HCT116 (cell line): ENCODE measurements around the gene NTNG2. TPM values are rescaled to one million over a fixed set of nuclear protein-coding genes. Genes with fewer than 3 reads are reported as not detected.

Source experiments
- ATAC-seq: fragments of 200-7000 bp; cut with Tn5 transposase; 2 replicates; pipeline ENCODE4 v1.9.1; 2020; ENCODE audit warnings: mild to moderate bottlenecking, moderate library complexity
- BruUV-seq: library from RNA; stranded (reverse); fragments of 400-500 nt; replicated peaks from 2 replicates; lab custom pipeline; 2021; lab: Mats Ljungman, UMichigan
- CTCF ChIA-PET: fragments of 300-600 bp; sonication (Branson Sonifier 250); formaldehyde crosslinking; loops from one replicate; lab custom pipeline; 2021; ENCODE audit warnings: antibody characterized with exemption; lab: Charles Lee
- POLR2A ChIA-PET: fragments of 300-600, 350-600 bp; sonication (Branson Sonifier 250); formaldehyde crosslinking; loops from one replicate; lab custom pipeline; 2021; ENCODE audit warnings: antibody characterized with exemption; lab: Charles Lee
- RAD21 ChIA-PET, 2 experiments: fragments of 300-600 bp; sonication (Branson Sonifier 250); formaldehyde crosslinking; loops; one replicate each; lab custom pipeline; 2023; ENCODE audit warnings: low total read pairs in 2 of 2; ENCODE audit not compliant: uncharacterized antibody in 2 of 2, unreplicated experiment in 2 of 2, low non-redundant PET in 1 of 2; lab: Charles Lee
- DNase-seq: peaks from one replicate; pipeline ENCODE4 v3.0.0-alpha.2; 2010; ENCODE audit warnings: low read depth, low spot score
- H2AFZ ChIP-seq: fragments of 200-600 bp; shearing (Covaris generic), sonication (generic); 2 replicates; pipeline ENCODE4 v1.6.1; 2017; ENCODE audit warnings: low read depth, mixed run types, mixed read lengths, antibody characterized with exemption, low read length; ENCODE audit not compliant: poor library complexity, severe bottlenecking
- H3K27ac ChIP-seq: 2 replicates; pipeline ENCODE4 v1.5.1; 2012; ENCODE audit warnings: low read depth, low read length
- H3K27me3 ChIP-seq: fragments of 200-600 bp; sonication (generic); 2 replicates; pipeline ENCODE4 v1.6.1; 2016; ENCODE audit warnings: mixed run types, low read length, mixed read lengths; ENCODE audit not compliant: insufficient read depth
- H3K36me3 ChIP-seq, 2 experiments: fragments of 200-500 bp in 1 of 2; fragments of 200-600 bp in 1 of 2; sonication (Bioruptor generic) in 1 of 2; sonication (generic) in 1 of 2; 2 replicates each; pipeline versions ENCODE4 v1.5.1 to v1.6.1; 2014 to 2016; ENCODE audit warnings: low read length in 2 of 2, inconsistent platforms in 1 of 2, mixed read lengths in 1 of 2, mixed run types in 1 of 2; ENCODE audit not compliant: insufficient read depth in 2 of 2, control insufficient read depth in 1 of 2
- H3K4me1 ChIP-seq, 2 experiments: fragments of 200-600 bp in 1 of 2; sonication (generic) in 1 of 2; 2 replicates each; pipeline versions ENCODE4 v1.5.1 to v1.6.1; 2012 to 2017; ENCODE audit warnings: low read length in 2 of 2, inconsistent platforms in 1 of 2, mild to moderate bottlenecking in 1 of 2, mixed read lengths in 1 of 2, mixed run types in 1 of 2, moderate library complexity in 1 of 2; ENCODE audit not compliant: insufficient read depth in 2 of 2, control insufficient read depth in 1 of 2
- H3K4me2 ChIP-seq: fragments of 200-600 bp; sonication (generic); 2 replicates; pipeline ENCODE4 v1.6.1; 2017; ENCODE audit warnings: mixed run types, low read length, mixed read lengths
- H3K4me3 ChIP-seq, 2 experiments: fragments of 200-600 bp in 1 of 2; sonication (generic) in 1 of 2; replicated peaks in 1 of 2; 2 replicates each; pipeline ENCODE4 v1.5.1; 2011 to 2016; ENCODE audit warnings: low read length in 2 of 2, control low read depth in 1 of 2, low read depth in 1 of 2, mild to moderate bottlenecking in 1 of 2, mixed read lengths in 1 of 2, mixed run types in 1 of 2
- H3K79me2 ChIP-seq: fragments of 200-600 bp; sonication (generic); 2 replicates; pipeline ENCODE4 v1.6.1; 2017; ENCODE audit warnings: mild to moderate bottlenecking, mixed run types, low read length, moderate library complexity, mixed read lengths; ENCODE audit not compliant: insufficient read depth
- H3K9ac ChIP-seq: fragments of 200-600 bp; sonication (generic); 2 replicates; pipeline ENCODE4 v1.6.1; 2016; ENCODE audit warnings: low read length, mixed read lengths
- H3K9me2 ChIP-seq: fragments of 200-600 bp; sonication (generic), shearing (Covaris generic); 2 replicates; pipeline ENCODE4 v1.6.1; 2017; ENCODE audit warnings: mixed run types, mild to moderate bottlenecking, moderate library complexity; ENCODE audit not compliant: insufficient read depth
- H3K9me3 ChIP-seq, 2 experiments: fragments of 200-500 bp in 1 of 2; fragments of 200-600 bp in 1 of 2; sonication (Bioruptor generic) in 1 of 2; sonication (generic) in 1 of 2; 2 replicates each; pipeline ENCODE4 v1.6.1; 2014 to 2017; ENCODE audit warnings: low read length in 2 of 2, mixed read lengths in 2 of 2, inconsistent platforms in 1 of 2, low read depth in 1 of 2, mild to moderate bottlenecking in 1 of 2, mixed run types in 1 of 2, moderate library complexity in 1 of 2; ENCODE audit not compliant: control insufficient read depth in 1 of 2, insufficient read depth in 1 of 2
- H4K20me1 ChIP-seq: fragments of 200-600 bp; sonication (generic), shearing (Covaris generic); 2 replicates; pipeline ENCODE4 v1.6.1; 2017; ENCODE audit warnings: mixed run types, mild to moderate bottlenecking, moderate library complexity; ENCODE audit not compliant: insufficient read depth
- CBX3 ChIP-seq: IDR thresholded peaks from 2 replicates; pipeline ENCODE4 v1.6.1; 2012; ENCODE audit warnings: low read depth
- CTCF ChIP-seq, 3 experiments: fragments of 200-600 bp in 1 of 3; sonication (generic) in 1 of 3; IDR thresholded peaks in 2 of 3; conservative IDR thresholded peaks in 1 of 3; 2 replicates each; pipeline ENCODE4 v1.5.1; 2012 to 2017; ENCODE audit warnings: low read depth in 2 of 3, low read length in 2 of 3, antibody characterized with exemption in 1 of 3, borderline replicate concordance in 1 of 3, control low read depth in 1 of 3, mild to moderate bottlenecking in 1 of 3, mixed read lengths in 1 of 3, mixed run types in 1 of 3, moderate library complexity in 1 of 3; ENCODE audit not compliant: insufficient read depth in 1 of 3
- EGR1 ChIP-seq: IDR thresholded peaks from 2 replicates; pipeline ENCODE4 v1.6.1; 2012; ENCODE audit warnings: low read depth
- EZH2 ChIP-seq: fragments of 200-600 bp; sonication (generic); IDR thresholded peaks from 2 replicates; pipeline ENCODE4 v1.6.1; 2017; ENCODE audit warnings: antibody characterized with exemption, mixed run types
- FOSL1 ChIP-seq: IDR thresholded peaks from 2 replicates; pipeline ENCODE4 v1.6.1; 2012; ENCODE audit warnings: low read depth
- RAD21 ChIP-seq: IDR thresholded peaks from 2 replicates; pipeline ENCODE4 v1.6.1; 2012; ENCODE audit warnings: low read depth, mild to moderate bottlenecking
- SRF ChIP-seq: IDR thresholded peaks from 2 replicates; pipeline ENCODE4 v1.6.1; 2012; ENCODE audit warnings: low read depth
- ZFX ChIP-seq: fragments of 450-650 bp; IDR thresholded peaks from 2 replicates; pipeline ENCODE4 v1.6.1; 2017
- ZNF274 ChIP-seq: fragments of 200-500 bp; sonication (Bioruptor generic); IDR thresholded peaks from 2 replicates; pipeline ENCODE4 v1.6.1; 2014; ENCODE audit warnings: mild to moderate bottlenecking, low read depth, low read length, inconsistent platforms
- intact Hi-C: fragments of 100-400 bp; cut with micrococcal nuclease; formaldehyde crosslinking; loops from 2 replicates; pipeline ENCODE4 v1.10.0; 2022
- total RNA-seq: library from RNA; stranded (reverse); gene quantifications from one replicate; pipeline ENCODE4 v1.2.1, GENCODE V29; 2021; ENCODE audit not compliant: unreplicated experiment

Gene NTNG2
- total RNA-seq, 1 experiment from 2014 or later: 2.5 TPM

DNA sequence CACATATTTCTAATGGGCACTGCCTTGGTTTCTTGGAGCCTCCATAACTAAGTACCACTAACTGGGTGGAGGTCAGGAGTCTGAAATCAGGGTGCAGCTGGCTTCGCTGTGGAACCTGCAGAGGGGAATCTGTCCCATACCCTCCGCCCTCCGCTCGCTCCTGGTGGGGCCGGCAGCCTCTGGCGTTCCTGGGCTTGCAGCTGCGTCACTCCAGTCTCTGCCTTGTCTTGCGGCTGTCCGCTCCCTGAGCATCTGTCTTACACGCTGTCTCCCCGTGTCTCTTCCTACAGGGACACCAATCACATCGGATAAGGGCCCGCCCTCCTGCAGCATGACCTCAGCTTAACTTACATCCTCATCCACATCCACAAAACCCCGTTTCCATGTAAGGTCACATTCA, 45.4 kb downstream of the NTNG2 start (continued):
- no peak for TF ChIP-seq RAD21
- no peak for TF ChIP-seq FOSL1
- no peak for TF ChIP-seq EGR1
- TF ChIP-seq EZH2: no peak
- no peak for TF ChIP-seq CBX3
- TF ChIP-seq SRF: no peak

GRCh38 chr9:132207839-132208615, 46.2 kb downstream of the NTNG2 start:
- no TSS peak for BruUV-seq
- no peak overlapping the region for H2AFZ ChIP-seq
- H3K27me3 ChIP-seq: peaks cover 16% of the 10 kb centered on the region
- H3K79me2 ChIP-seq: no peaks in the 10 kb centered on the region
- H3K36me3 ChIP-seq: no peaks in the 10 kb centered on the region
- H3K4me2 ChIP-seq: no peak overlapping the region
- no peaks in the 10 kb centered on the region for H3K9me2 ChIP-seq
- no peaks in the 10 kb centered on the region for H3K9me3 ChIP-seq
- CTCF ChIA-PET: interaction anchor here (0.6 kb wide), 1 partner anchor 29 kb away, joined by 3 read pairs; no protein-coding TSS in a partner anchor
- no peak overlapping the region for H3K9ac ChIP-seq
- RAD21 ChIA-PET: no interaction called here
- no peak overlapping the region for H3K4me3 ChIP-seq
- DNase-seq: no peak
- ATAC-seq: no peak
- no peaks in the 10 kb centered on the region for H3K4me1 ChIP-seq
- TF ChIP-seq CTCF (IDR thresholded peaks at IDR 0.05 in 2 of 3, conservative IDR thresholded peaks at IDR 0.05 in 1 of 3; ENCODE audit: borderline replicate concordance in 1 of 3, insufficient read depth in 1 of 3, low read depth in 2 of 3, low read length in 2 of 3) (no peak), SRF (no peak), ZNF274 (no peak), EGR1 (no peak), EZH2 (no peak), ZFX (no peak)
- POLR2A ChIA-PET: no interaction called here
- intact Hi-C loops: no loop called here
- no peak overlapping the region for H3K27ac ChIP-seq
- H4K20me1 ChIP-seq: no peaks in the 10 kb centered on the region
